ENCODE measurements around the gene RAB7B. TPM values are rescaled to one million over a fixed set of nuclear protein-coding genes. Genes with fewer than 3 reads are reported as not detected.

RAB7B gene
- total RNA-seq, 2 donors from 2014 or later, result not detected

- Mint-ChIP-seq H3K4me1 (ENCODE audit: low read depth) (no peaks in the 10 kb centered on the region), H3K27ac (no peak overlapping the region), H3K27me3 (ENCODE audit: low read depth) (peaks cover 5% of the 10 kb centered on the region), H3K36me3 (ENCODE audit: insufficient read depth in 2 of 2) (no peaks in the 10 kb centered on the region), H3K4me3 (no peak overlapping the region), H3K9me3 (no peaks in the 10 kb centered on the region)
- ATAC-seq (replicated peaks in 1 of 2), result no peak
- DNase-seq, result no peak
Measured at GRCh38 chr1:205927676-205928075, 75.5 kb downstream of the RAB7B start.

DNA sequence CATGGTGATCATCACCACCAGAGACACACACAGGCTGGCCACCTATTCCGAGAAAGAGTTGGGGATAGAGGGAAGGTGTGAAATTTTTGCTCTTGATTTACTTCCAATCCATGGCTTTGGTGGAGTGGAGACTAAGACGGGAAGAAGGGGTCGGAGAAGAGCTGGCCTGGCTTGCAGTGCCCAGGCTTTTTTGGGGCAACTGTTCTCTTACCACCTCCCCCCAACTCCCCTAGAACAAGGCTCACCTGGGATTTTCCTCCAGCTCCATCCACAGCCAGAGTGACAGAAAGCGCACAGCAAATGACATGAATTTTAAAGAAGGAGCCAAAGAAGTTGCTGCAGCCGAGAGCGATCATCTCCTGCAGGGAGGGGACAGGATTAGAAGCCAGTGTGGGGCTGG, 75.9 kb downstream of the RAB7B start:
- Mint-ChIP-seq H3K4me3 (no peak overlapping the region), H3K36me3 (ENCODE audit: insufficient read depth in 2 of 2) (no peaks in the 10 kb centered on the region), H3K27ac (no peak overlapping the region), H3K27me3 (ENCODE audit: low read depth) (peaks cover under 1% of the 10 kb centered on the region), H3K4me1 (ENCODE audit: low read depth) (no peaks in the 10 kb centered on the region), H3K9me3 (no peaks in the 10 kb centered on the region)
- no peak for ATAC-seq (replicated peaks in 1 of 2)
- no peak for DNase-seq

Other genes with a start within 250 kb of the RAB7B start
- gene RAB29, start 227.9 kb downstream of the RAB7B start, total RNA-seq, result 10 to 100 TPM; 41.5 to 60.5 TPM
- 10 to 100 TPM; 23.0 to 23.7 TPM for gene SLC41A1, start 190.2 kb downstream of the RAB7B start, total RNA-seq
- under 1 TPM; 0.44 to 0.96 TPM for gene PM20D1, start 153.3 kb downstream of the RAB7B start, total RNA-seq
- not detected for gene SLC26A9, start 59.9 kb downstream of the RAB7B start, total RNA-seq
- gene CTSE, start 20.5 kb upstream of the RAB7B start, total RNA-seq, result not detected
- not detected for gene RHEX, start 49.8 kb upstream of the RAB7B start, total RNA-seq
- not detected for gene AVPR1B, start 114.0 kb upstream of the RAB7B start, total RNA-seq
- gene FAM72A, start 199.4 kb upstream of the RAB7B start, total RNA-seq, result 10 to 100 TPM; 40.6 to 46.0 TPM
- 10 to 100 TPM; 49.8 to 51.3 TPM for gene SRGAP2, start 200.1 kb upstream of the RAB7B start, total RNA-seq

All from activated T-cell treated with anti-CD3 and anti-CD28 coated beads, Interleukin-2, amount 50 U/mL, for 72 hours (primary cell).